Ovary (tissue), 3 donors: ENCODE data around the gene C1orf87.

Source experiments
- CTCF ChIP-seq, 3 donors: fragments of 450-650 bp in 2 of 3; fragments of 200-600 bp in 1 of 3; IDR thresholded peaks; one replicate each; pipeline versions ENCODE4 v1.5.1 to v1.8.0; 2016 to 2022; ENCODE audit warnings: antibody characterized with exemption in 3 of 3, mild to moderate bottlenecking in 1 of 3
- EP300 ChIP-seq: sonication (generic); formaldehyde crosslinking; IDR thresholded peaks from one replicate; pipeline ENCODE4 v1.6.1; 2017; ENCODE audit warnings: antibody characterized with exemption
- POLR2A ChIP-seq: fragments of 450-650 bp; IDR thresholded peaks from one replicate; pipeline ENCODE4 v1.6.1; 2017; ENCODE audit warnings: antibody characterized with exemption, mild to moderate bottlenecking, moderate library complexity
- donor health status: DM: no; HTN: no; CAD: no.

- TF ChIP-seq CTCF (IDR thresholded peaks at IDR 0.05) (no peak), EP300 (no peak), POLR2A (no peak)
Observed at GRCh38 chr1:60111118-60111517, 37.5 kb upstream of the C1orf87 start.
